Panc1 (cell line): ENCODE data around the gene APOF. TPM values are rescaled to one million over a fixed set of nuclear protein-coding genes. Genes with fewer than 3 reads are reported as not detected.

Source experiments
- total RNA-seq: library from RNA; stranded (reverse); gene quantifications from one replicate; pipeline ENCODE4 v1.2.1, GENCODE V29; 2021; ENCODE audit not compliant: unreplicated experiment

APOF gene
- total RNA-seq, 1 experiment from 2014 or later: 0.10 TPM

Other genes starting within 250 kb of the APOF start
- 2,264 TPM for gene RPL41, start 246.2 kb downstream of the APOF start, total RNA-seq
- gene ZC3H10, start 244.6 kb downstream of the APOF start, total RNA-seq: 6.0 TPM
- gene ESYT1, start 234.6 kb downstream of the APOF start, total RNA-seq: 152 TPM
- gene MYL6B, start 210.3 kb downstream of the APOF start, total RNA-seq: 66.5 TPM
- gene MYL6, start 204.5 kb downstream of the APOF start, total RNA-seq: 1,024 TPM
- 129 TPM for gene SMARCC2, start 173.4 kb downstream of the APOF start, total RNA-seq
- gene RNF41, start 140.9 kb downstream of the APOF start, total RNA-seq: 35.3 TPM
- 99.6 TPM for gene NABP2, start 138.5 kb downstream of the APOF start, total RNA-seq
- 0.23 TPM for gene SLC39A5, start 132.8 kb downstream of the APOF start, total RNA-seq
- 67.5 TPM for gene ANKRD52, start 104.5 kb downstream of the APOF start, total RNA-seq
- 20.0 TPM for gene COQ10A, start 95.9 kb downstream of the APOF start, total RNA-seq
- gene CS, start 62.5 kb downstream of the APOF start, total RNA-seq: 240 TPM
- 115 TPM for gene CNPY2, start 46.9 kb downstream of the APOF start, total RNA-seq
- 71.9 TPM for gene PAN2, start 28.9 kb downstream of the APOF start, total RNA-seq
- 0.41 TPM for gene IL23A, start 24.0 kb downstream of the APOF start, total RNA-seq
- 50.4 TPM for gene STAT2, start 2.8 kb downstream of the APOF start, total RNA-seq
- 46.2 TPM for gene TIMELESS, start 86.6 kb upstream of the APOF start, total RNA-seq
- not detected for gene MIP, start 91.8 kb upstream of the APOF start, total RNA-seq
- 3.7 TPM for gene SPRYD4, start 105.7 kb upstream of the APOF start, total RNA-seq
- 1.3 TPM for gene GLS2, start 125.3 kb upstream of the APOF start, total RNA-seq
- gene RBMS2, start 159.0 kb upstream of the APOF start, total RNA-seq: 18.2 TPM